Frontal cortex (tissue), 4 donors: ENCODE measurements around the gene CACNG3. TPM values are rescaled to one million over a fixed set of nuclear protein-coding genes. Genes with fewer than 3 reads are reported as not detected.
"Not testable (repeated sequence)": the region's sequence is repeated elsewhere in the genome, so short reads cannot be mapped to it uniquely, and the experiment has no call there.

Experiments
- DNase-seq, 2 donors: peaks; one replicate each; pipeline ENCODE4 v3.0.0; 2012; ENCODE audit warnings: low spot score in 2 of 2
- FAIRE-seq: peaks from 2 replicates; lab custom pipeline; 2012; peaks lifted over from hg19 to GRCh38; lab: Jason Lieb, UNC
- total RNA-seq: library from RNA; depleted of rRNA; stranded (reverse); fragments of >200 nt; gene quantifications from one replicate; pipeline ENCODE4 v1.2.3, GENCODE V29; 2014
- donor health status: control.
- donor health status: control.
- donor health status: control.

CACNG3 gene
- total RNA-seq, 1 donor from 2014 or later: 3.3 TPM

- no peak for FAIRE-seq
- no peak for DNase-seq
Observed at GRCh38 chr16:24322106-24322505, 66.0 kb downstream of the CACNG3 start.

- DNase-seq (no peak), FAIRE-seq (no peak)
Observed at GRCh38 chr16:24324421-24324820, 68.3 kb downstream of the CACNG3 start.

- FAIRE-seq (no peak), DNase-seq (no peak)
Observed at GRCh38 chr16:24328835-24329452, 72.8 kb downstream of the CACNG3 start.

- DNase-seq: no peak
- FAIRE-seq: no peak
Observed at GRCh38 chr16:24332178-24332577, 76.0 kb downstream of the CACNG3 start.

- DNase-seq (no peak), FAIRE-seq (no peak)
Observed at GRCh38 chr16:24332582-24333090, 76.5 kb downstream of the CACNG3 start.

GRCh38 chr16:24336491-24336890, 80.4 kb downstream of the CACNG3 start:
- DNase-seq: no peak
- FAIRE-seq: no peak

GRCh38 chr16:24337013-24337412, 80.9 kb downstream of the CACNG3 start:
- FAIRE-seq: no peak
- DNase-seq: no peak

- not testable (repeated sequence) for DNase-seq, FAIRE-seq
Observed at GRCh38 chr16:24343829-24344228, 87.7 kb downstream of the CACNG3 start.

GRCh38 chr16:24344784-24345183, 88.6 kb downstream of the CACNG3 start:
- no peak for DNase-seq

GRCh38 chr16:24345704-24346103, 89.6 kb downstream of the CACNG3 start:
- FAIRE-seq: no peak

More at GRCh38 chr16:24344784-24345183, 88.6 kb downstream of the CACNG3 start:
- no peak for FAIRE-seq

GRCh38 chr16:24346734-24347133, 90.6 kb downstream of the CACNG3 start:
- DNase-seq: no peak
- no peak for FAIRE-seq

More at GRCh38 chr16:24345704-24346103, 89.6 kb downstream of the CACNG3 start:
- DNase-seq: no peak

GRCh38 chr16:24347556-24347955, 91.4 kb downstream of the CACNG3 start:
- FAIRE-seq (no peak), DNase-seq (no peak)

GRCh38 chr16:24348545-24349290, 92.6 kb downstream of the CACNG3 start:
- no peak for FAIRE-seq
- no peak for DNase-seq

- FAIRE-seq (no peak), DNase-seq (no peak)
Observed at GRCh38 chr16:24349320-24349719, 93.2 kb downstream of the CACNG3 start.

- FAIRE-seq (no peak), DNase-seq (no peak)
Observed at GRCh38 chr16:24352746-24353145, 96.6 kb downstream of the CACNG3 start.

GRCh38 chr16:24353622-24354021, 97.5 kb downstream of the CACNG3 start:
- no peak for FAIRE-seq
- no peak for DNase-seq

- FAIRE-seq (no peak), DNase-seq (no peak)
Observed at GRCh38 chr16:24357511-24357910, 101.4 kb downstream of the CACNG3 start.

GRCh38 chr16:24358117-24358516, 102.0 kb downstream of the CACNG3 start:
- FAIRE-seq (no peak), DNase-seq (no peak)

GRCh38 chr16:24359490-24359889, 103.4 kb downstream of the CACNG3 start:
- no peak for FAIRE-seq
- DNase-seq: no peak

- FAIRE-seq: no peak
- no peak for DNase-seq
Observed at GRCh38 chr16:24360936-24361335, 104.8 kb downstream of the CACNG3 start.

- DNase-seq (no peak), FAIRE-seq (no peak)
Observed at GRCh38 chr16:24364596-24364995, 108.5 kb downstream of the CACNG3 start.
